Natural killer cell treated with Interleukin-12 subunit alpha and Interleukin-12 subunit beta and Interleukin-15 and Interleukin-18, amount 100 ng/mL, for 72 hours (primary cell): ENCODE data around the gene PCED1B. TPM values are rescaled to one million over a fixed set of nuclear protein-coding genes. Genes with fewer than 3 reads are reported as not detected.
"Not testable (repeated sequence)": the region's sequence is repeated elsewhere in the genome, so short reads cannot be mapped to it uniquely, and the experiment has no call there.

Experiments used
- ATAC-seq, 2 donors: fragments of 150-1000 bp; cut with Tn5 transposase in 1 of 2; sonication (Bioruptor Pico), chemical (Tn5 transposase) in 1 of 2; 2 replicates each; pipeline ENCODE4 v1.10.0; 2021
- DNase-seq: peaks from one replicate; pipeline ENCODE4 v3.0.0; 2022; ENCODE audit warnings: low spot score
- H3K27ac Mint-ChIP-seq, 2 donors: 1 replicate in 1 of 2; 2 replicates in 1 of 2; pipeline ENCODE4 v1.8.0; 2022; ENCODE audit warnings: mixed read lengths in 2 of 2, mild to moderate bottlenecking in 1 of 2, moderate library complexity in 1 of 2
- H3K27me3 Mint-ChIP-seq, 2 donors: 1 replicate in 1 of 2; 2 replicates in 1 of 2; pipeline ENCODE4 v1.8.0; 2022; ENCODE audit warnings: mixed read lengths in 2 of 2
- H3K36me3 Mint-ChIP-seq: one replicate; pipeline ENCODE4 v1.8.0; 2022; ENCODE audit warnings: mixed read lengths
- H3K4me1 Mint-ChIP-seq, 2 donors: 1 replicate in 1 of 2; 2 replicates in 1 of 2; pipeline ENCODE4 v1.8.0; 2022; ENCODE audit warnings: low read depth in 2 of 2, mixed read lengths in 2 of 2, mild to moderate bottlenecking in 1 of 2
- H3K4me3 Mint-ChIP-seq: one replicate; pipeline ENCODE4 v1.8.0; 2022; ENCODE audit warnings: mixed read lengths
- H3K9me3 Mint-ChIP-seq: 2 replicates; pipeline ENCODE4 v1.8.0; 2022; ENCODE audit warnings: mixed read lengths
- total RNA-seq, 2 donors: library from RNA; stranded (reverse); gene quantifications; one replicate each; pipeline ENCODE4 v1.2.3, GENCODE V29; 2022

Gene PCED1B
- total RNA-seq, 2 donors from 2014 or later = 39.5 to 41.2 TPM

DNA sequence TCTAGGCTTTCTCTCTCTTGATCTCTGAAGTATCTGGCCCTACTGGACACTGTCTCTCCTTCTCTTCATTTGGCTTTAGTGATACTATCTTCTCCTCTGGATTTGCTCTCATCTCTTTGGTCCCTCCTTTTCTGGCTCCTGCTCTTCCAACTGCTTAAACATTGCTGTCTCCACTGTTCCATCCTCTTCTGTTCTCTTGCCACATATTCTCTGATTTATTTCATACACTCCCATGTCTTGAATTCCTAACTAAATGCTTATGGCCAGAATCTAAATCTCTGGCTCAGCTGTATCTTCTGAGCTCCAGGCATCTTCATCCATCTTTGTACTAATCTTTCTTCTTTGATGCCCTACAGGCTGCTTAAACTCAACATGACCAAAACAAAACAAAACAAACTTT lies 25.5 kb upstream of the PCED1B start:
- H3K36me3 Mint-ChIP-seq = peaks cover 14% of the 10 kb centered on the region
- peaks cover 0 to 9% of the 10 kb centered on the region in 2 donors for H3K27me3 Mint-ChIP-seq
- H3K4me1 Mint-ChIP-seq = no peaks in the 10 kb centered on the region
- no peak overlapping the region for H3K27ac Mint-ChIP-seq
- no peak for ATAC-seq
- peaks cover 14% of the 10 kb centered on the region for H3K9me3 Mint-ChIP-seq
- H3K4me3 Mint-ChIP-seq = no peak overlapping the region
- no peak for DNase-seq

DNA sequence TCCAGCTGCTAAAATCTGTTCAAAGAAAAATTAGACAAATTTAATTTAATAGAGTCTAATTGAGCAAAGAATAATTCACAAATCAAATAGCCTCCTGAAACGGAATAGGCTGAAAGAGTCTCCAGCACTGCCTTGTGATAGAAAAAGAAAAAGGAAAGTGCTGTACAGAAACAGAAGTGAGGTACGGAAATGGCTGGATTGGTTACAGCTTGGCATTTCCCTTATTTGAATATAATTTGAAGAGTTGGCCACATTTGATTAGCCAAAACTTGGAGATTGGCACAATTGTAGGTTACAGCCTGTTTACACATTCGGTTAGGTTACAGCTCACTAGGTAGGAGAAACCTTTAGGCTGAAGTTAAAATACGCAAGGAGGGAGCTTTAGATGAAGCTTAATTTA lies 24.8 kb upstream of the PCED1B start:
- Mint-ChIP-seq H3K36me3 (peaks cover 18% of the 10 kb centered on the region), H3K27me3 (peaks cover 0 to 11% of the 10 kb centered on the region in 2 donors), H3K4me3 (no peak overlapping the region), H3K4me1 (no peaks in the 10 kb centered on the region), H3K27ac (no peak overlapping the region), H3K9me3 (peaks cover 14% of the 10 kb centered on the region)
- no peak for DNase-seq
- no peak for ATAC-seq

DNA sequence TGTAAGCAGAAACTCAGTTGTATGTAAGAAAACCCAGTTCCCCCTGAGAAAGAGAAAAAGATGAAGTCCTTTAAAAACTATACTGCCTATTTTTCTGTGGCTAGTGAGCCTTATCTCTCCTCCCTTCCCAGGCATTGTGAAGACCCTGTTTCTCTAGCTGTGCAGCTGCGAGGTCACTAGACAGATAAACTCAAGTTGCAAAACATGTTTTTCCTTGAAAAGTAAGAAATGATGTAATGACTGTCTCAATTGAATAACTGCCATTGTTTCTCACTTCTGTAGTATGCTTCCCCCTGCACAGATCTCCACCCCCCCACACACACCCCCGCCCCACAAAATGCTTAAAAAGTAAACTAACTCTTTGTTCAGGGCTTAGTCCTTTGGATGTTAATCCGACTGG lies 23.6 kb upstream of the PCED1B start:
- H3K27ac Mint-ChIP-seq, ATAC-seq: not testable (repeated sequence)

DNA sequence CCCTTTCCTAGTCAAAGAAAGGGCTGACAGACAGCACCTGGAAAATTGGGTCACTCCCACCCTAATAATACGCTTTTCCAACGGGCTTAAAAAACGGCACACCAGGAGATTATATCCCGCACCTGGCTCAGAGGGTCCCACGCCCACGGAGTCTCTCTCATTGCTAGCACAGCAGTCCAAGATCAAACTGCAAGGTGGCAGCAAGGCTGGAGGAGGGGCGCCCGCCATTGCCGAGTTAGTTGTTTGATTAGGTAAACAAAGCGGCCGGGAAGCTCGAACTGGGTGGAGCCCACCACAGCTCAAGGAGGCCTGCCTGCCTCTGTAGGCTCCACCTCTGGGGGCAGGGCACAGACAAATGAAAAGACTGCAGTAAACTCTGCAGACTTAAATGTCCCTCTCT lies 22.5 kb upstream of the PCED1B start:
- H3K4me3 Mint-ChIP-seq, H3K4me1 Mint-ChIP-seq, H3K27ac Mint-ChIP-seq, ATAC-seq, DNase-seq, H3K9me3 Mint-ChIP-seq: not testable (repeated sequence)
- Mint-ChIP-seq H3K27me3 (peaks cover 0 to 11% of the 10 kb centered on the region in 2 donors), H3K36me3 (peaks cover 12% of the 10 kb centered on the region)

More for the DNA sequence above, 23.6 kb upstream of the PCED1B start:
- peaks cover 0 to 12% of the 10 kb centered on the region in 2 donors for H3K27me3 Mint-ChIP-seq
- peaks cover 14% of the 10 kb centered on the region for H3K9me3 Mint-ChIP-seq
- not testable (repeated sequence) for DNase-seq, H3K4me1 Mint-ChIP-seq, H3K4me3 Mint-ChIP-seq
- peaks cover 21% of the 10 kb centered on the region for H3K36me3 Mint-ChIP-seq

DNA sequence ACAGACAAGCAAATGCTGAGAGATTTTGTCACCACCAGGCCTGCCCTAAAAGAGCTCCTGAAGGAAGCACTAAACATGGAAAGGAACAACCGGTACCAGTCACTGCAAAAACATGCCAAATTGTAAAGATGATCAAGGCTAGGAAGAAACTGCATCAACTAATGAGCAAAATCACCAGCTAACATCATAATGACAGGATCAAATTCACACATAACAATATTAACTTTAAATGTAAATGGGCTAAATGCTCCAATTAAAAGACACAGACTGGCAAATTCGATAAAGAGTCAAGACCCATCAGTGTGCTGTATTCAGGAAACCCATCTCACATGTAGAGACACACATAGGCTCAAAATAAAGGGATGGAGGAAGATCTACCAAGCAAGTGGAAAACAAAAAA lies 20.8 kb upstream of the PCED1B start:
- DNase-seq, H3K27me3 Mint-ChIP-seq, H3K9me3 Mint-ChIP-seq, H3K4me3 Mint-ChIP-seq, H3K27ac Mint-ChIP-seq, H3K4me1 Mint-ChIP-seq, ATAC-seq: not testable (repeated sequence)
- H3K36me3 Mint-ChIP-seq = peaks cover 10% of the 10 kb centered on the region

DNA sequence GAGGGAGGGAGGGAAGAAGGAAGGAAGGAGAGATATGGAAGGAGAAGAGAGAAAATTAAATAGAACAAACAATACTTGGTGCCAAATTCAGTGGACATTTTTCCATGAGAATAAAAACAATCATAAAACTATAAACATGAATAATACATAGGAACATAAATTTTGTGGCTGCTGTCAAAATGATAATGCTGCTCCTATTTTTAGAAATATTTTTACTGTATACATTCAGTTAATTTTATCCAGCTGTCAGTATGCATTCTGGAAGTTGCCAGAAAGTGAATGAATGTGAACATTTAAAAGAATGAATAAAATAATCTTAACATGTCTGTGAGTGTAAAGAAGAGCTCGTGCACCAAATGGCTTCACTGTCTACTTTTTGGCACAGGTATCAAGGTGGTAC lies 13.9 kb upstream of the PCED1B start:
- Mint-ChIP-seq H3K4me3 (no peak overlapping the region), H3K27me3 (no peaks in the 10 kb centered on the region), H3K4me1 (peaks cover 0 to 5% of the 10 kb centered on the region in 2 donors), H3K27ac (no peak overlapping the region), H3K36me3 (no peaks in the 10 kb centered on the region), H3K9me3 (no peaks in the 10 kb centered on the region)
- no peak for ATAC-seq
- no peak for DNase-seq

DNA sequence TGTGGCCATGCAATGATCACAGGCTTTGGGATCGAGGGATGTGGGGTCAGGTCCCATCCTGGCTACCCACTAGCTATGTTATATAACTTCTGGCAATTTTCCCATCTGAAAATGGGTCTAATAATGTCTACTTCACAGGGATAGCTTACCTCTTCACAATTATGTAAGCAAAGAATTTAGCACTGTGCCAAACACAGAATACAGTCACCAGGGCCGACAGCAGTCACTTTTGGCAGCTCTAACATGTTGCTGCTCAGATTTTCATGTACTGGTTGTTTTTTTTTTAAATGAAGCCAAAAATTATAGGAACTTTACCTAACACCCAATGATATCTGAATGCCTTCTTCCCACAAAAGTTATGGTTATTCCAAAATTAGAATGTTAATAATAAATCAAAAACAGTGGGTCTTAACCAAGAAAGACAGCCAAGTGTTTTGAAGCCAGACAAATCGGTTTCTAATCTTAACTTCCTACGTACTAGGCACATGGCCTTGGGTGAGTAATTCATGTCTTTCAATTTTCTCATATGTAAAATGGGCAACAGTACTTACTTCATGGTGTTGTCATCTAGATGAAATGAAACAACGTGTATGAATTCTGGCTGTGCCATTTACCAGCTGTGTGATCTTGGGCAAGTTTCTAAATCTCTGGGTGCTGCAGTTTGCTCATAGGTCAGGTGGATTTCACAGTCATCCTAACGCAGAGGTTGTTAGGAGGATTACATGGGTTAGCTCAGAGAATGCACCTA lies 13.0 kb upstream of the PCED1B start:
- Mint-ChIP-seq H3K36me3 (no peaks in the 10 kb centered on the region), H3K27me3 (no peaks in the 10 kb centered on the region), H3K27ac (no peak overlapping the region), H3K4me3 (no peak overlapping the region), H3K4me1 (peaks cover 4 to 5% of the 10 kb centered on the region in 2 donors), H3K9me3 (no peaks in the 10 kb centered on the region)
- peak in 1 of 2 donors; percentile 84 for ATAC-seq
- no peak for DNase-seq

DNA sequence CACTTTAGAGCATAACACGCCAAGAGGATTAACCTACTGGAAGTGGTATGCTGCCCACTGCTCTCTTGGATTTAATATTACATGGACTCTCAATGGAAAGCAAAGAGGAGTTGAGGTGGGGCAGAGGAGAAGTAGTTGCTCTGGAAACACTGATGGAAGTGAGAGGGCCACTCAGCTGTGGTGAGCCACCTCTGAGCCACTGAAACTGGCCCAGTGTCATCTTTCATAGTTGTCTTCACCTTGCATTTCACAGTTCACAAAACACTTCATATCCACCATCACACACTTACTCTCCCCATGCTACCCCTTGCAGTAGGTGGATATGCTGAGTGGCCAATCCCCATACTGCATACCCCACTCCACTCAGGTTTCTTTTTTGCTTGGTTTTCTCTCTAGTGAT lies 12.2 kb upstream of the PCED1B start:
- Mint-ChIP-seq H3K27ac (no peak overlapping the region), H3K36me3 (no peaks in the 10 kb centered on the region), H3K9me3 (no peaks in the 10 kb centered on the region), H3K27me3 (no peaks in the 10 kb centered on the region), H3K4me1 (peaks cover 4 to 5% of the 10 kb centered on the region in 2 donors), H3K4me3 (no peak overlapping the region)
- ATAC-seq = peak in 1 of 2 donors; percentile 48
- DNase-seq = no peak

DNA sequence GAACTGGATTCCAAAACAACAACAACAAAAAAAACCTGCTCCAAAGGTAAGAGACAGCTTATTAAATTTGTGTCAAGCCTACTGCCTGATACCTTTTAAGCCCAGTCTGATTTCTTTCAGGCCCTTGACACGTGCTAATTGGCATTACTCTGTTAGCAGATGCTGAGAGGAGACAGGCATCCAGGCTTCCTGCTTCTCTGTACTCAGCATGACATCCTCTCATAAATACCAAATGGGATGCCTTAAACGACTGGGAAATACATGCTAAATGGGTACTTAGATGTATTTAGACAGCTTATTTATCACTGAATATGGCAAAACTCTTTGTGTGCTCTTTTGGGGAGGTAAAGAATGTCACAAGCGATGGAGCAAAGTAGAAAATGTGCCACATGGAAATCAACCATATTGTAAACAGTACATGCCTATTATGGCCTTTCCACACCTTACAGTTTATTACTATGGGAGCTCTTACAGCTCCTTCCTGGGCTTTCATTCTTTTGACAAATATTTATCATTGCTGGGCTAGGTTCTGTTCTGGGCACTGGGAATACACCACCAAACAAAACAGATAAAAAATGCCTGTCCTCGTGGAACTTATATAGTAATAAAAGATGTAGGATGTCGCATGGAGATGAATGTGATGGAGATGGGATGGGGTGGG lies 11.5 kb upstream of the PCED1B start:
- no peak overlapping the region for H3K27ac Mint-ChIP-seq
- no peaks in the 10 kb centered on the region for H3K9me3 Mint-ChIP-seq
- no peak for DNase-seq
- H3K36me3 Mint-ChIP-seq = no peaks in the 10 kb centered on the region
- H3K27me3 Mint-ChIP-seq = no peaks in the 10 kb centered on the region
- H3K4me1 Mint-ChIP-seq = peaks cover 4 to 5% of the 10 kb centered on the region in 2 donors
- ATAC-seq = no peak
- H3K4me3 Mint-ChIP-seq = no peak overlapping the region

DNA sequence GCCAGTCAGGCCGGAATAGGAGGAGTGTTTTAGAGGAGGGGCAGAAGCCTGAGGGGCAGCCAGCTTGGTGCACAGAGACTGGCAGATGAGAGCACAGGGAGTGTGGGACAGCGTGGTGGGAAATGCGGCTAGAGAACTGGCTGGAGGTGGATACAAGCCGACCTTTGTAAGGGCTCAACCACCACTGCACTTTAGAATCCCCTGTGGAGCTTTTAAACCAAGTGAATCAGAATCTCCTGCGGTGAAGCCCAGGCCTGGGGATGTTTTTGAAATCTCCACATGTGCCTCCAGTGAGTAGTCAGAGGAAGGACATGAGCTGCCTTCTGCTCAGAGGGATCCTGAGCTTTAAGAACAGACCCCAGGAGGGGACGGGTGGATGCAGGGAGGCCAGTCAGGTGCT lies 10.9 kb upstream of the PCED1B start:
- no peak for DNase-seq
- no peaks in the 10 kb centered on the region for H3K36me3 Mint-ChIP-seq
- no peak overlapping the region for H3K27ac Mint-ChIP-seq
- H3K4me1 Mint-ChIP-seq = peaks cover 4 to 5% of the 10 kb centered on the region in 2 donors
- no peaks in the 10 kb centered on the region for H3K27me3 Mint-ChIP-seq
- no peaks in the 10 kb centered on the region for H3K9me3 Mint-ChIP-seq
- ATAC-seq = no peak
- no peak overlapping the region for H3K4me3 Mint-ChIP-seq

DNA sequence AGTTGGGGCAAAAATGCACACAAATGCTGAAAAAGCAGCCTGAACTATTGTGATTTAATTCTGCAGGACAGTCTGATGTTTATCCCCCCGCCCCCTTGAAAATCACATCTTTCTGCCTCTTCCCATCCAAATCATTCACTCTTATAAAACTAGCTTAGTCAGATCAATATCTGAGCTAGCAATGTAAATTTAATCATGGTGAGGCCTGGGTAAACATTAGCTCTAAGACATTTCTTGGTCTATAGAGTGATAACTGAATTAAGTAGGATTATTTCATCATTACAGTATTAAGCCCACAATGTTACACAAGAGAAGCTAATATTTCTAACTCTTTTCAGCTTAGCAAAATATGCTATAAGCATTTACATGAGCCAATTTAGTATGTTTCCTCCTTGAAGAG lies 9.1 kb upstream of the PCED1B start:
- DNase-seq (no peak), ATAC-seq (no peak)
- H3K27ac Mint-ChIP-seq = no peak overlapping the region
- H3K27me3 Mint-ChIP-seq = no peaks in the 10 kb centered on the region
- no peak overlapping the region for H3K4me3 Mint-ChIP-seq
- no peaks in the 10 kb centered on the region for H3K9me3 Mint-ChIP-seq
- peaks cover 4 to 5% of the 10 kb centered on the region in 2 donors for H3K4me1 Mint-ChIP-seq
- H3K36me3 Mint-ChIP-seq = no peaks in the 10 kb centered on the region

DNA sequence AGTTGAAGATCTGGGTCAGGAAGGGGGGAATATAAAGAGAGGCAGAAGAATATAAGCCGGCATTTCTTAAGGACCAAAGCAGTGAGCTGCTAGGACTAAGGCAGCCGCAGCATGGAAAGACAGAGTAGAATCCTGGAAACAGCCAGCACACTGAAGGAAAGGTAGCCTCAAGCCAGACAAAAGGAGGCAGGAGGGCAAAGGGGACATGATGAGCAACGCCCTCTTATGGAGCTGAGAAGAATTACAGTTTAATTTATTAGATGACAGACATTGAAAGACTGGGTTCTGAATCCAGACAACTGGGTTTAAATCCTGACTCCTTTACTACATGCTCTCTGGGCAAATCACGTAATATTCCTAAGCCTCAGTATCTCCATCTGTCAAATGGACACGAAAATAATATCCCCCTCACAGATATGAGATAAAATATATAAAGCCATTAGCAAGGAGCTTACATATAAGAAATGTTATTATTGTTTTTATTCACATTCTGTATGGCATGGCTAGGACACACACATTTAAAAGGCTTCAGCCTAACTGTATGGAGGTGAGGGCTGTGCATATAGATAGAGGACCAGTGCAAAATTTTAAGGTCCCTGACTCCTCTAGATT lies 8.1 kb upstream of the PCED1B start:
- DNase-seq = no peak
- H3K9me3 Mint-ChIP-seq = no peaks in the 10 kb centered on the region
- no peak overlapping the region for H3K27ac Mint-ChIP-seq
- H3K4me3 Mint-ChIP-seq = no peak overlapping the region
- H3K4me1 Mint-ChIP-seq = peaks cover 7 to 10% of the 10 kb centered on the region in 2 donors
- no peaks in the 10 kb centered on the region for H3K27me3 Mint-ChIP-seq
- H3K36me3 Mint-ChIP-seq = no peaks in the 10 kb centered on the region
- no peak for ATAC-seq

DNA sequence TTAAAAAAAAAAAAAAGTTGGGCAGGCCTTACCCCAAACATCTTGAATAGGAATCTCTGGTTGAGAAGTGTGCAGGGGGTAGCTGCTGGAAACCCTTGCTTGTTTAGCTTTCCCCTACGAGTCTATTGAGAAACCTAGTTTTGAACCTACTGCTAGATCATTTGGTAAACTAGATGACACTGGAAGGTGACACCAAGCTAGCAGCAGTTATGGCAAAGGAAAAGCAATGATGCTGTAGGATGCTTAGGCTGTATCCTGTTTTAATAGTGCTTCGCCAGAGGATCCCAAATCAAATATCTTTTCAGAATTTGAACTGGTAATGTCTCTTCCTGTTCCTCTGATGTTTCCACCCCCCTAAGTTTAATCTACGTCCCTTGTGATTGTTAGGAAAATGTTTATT lies 5.5 kb upstream of the PCED1B start:
- Mint-ChIP-seq H3K36me3 (no peaks in the 10 kb centered on the region), H3K4me3 (no peak overlapping the region), H3K27me3 (no peaks in the 10 kb centered on the region), H3K4me1 (peaks cover 8 to 10% of the 10 kb centered on the region in 2 donors), H3K9me3 (no peaks in the 10 kb centered on the region), H3K27ac (no peak overlapping the region)
- DNase-seq (no peak), ATAC-seq (no peak)

DNA sequence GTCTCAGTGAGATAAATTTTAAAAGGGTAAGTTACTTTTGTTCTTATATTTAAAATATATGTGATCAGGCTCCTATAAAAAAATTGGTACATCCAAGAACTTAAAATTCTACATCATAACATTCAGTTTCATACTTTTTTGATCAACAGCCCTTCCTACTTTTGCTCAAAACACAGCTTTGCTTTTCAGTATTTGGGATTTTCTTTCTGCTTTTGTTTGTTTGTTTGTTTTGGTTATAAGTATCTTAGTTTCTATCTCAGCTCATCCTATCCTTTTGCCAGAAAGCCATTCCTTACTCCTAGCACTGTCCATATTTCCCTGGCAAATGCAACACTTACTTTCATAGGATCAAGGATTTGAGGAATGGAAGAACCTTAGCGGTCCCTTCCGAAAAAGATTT lies 4.7 kb upstream of the PCED1B start:
- Mint-ChIP-seq H3K36me3 (no peaks in the 10 kb centered on the region), H3K27ac (no peak overlapping the region), H3K27me3 (no peaks in the 10 kb centered on the region), H3K4me3 (no peak overlapping the region), H3K4me1 (peaks cover 14 to 15% of the 10 kb centered on the region in 2 donors), H3K9me3 (no peaks in the 10 kb centered on the region)
- DNase-seq = no peak
- no peak for ATAC-seq
